SK-N-SH treated with all-trans-retinoic acid at 6 μM for 48 hours (cell line): ENCODE data around the gene SLC35B2.

Experiments
- ATAC-seq: fragments of 200-7000 bp; cut with Tn5 transposase; 3 replicates; pipeline ENCODE4 v1.9.1; 2020; ENCODE audit warnings: mild to moderate bottlenecking, moderate library complexity
- ARNTL ChIP-seq: fragments of 450-650 bp; formaldehyde crosslinking; IDR thresholded peaks from 2 replicates; pipeline ENCODE4 v1.5.0; 2020; ENCODE audit warnings: low read depth, mild to moderate bottlenecking, moderate library complexity, borderline replicate concordance
- BACH2 ChIP-seq: fragments of 250-450 bp; sonication (Bioruptor Pico); IDR thresholded peaks from 2 replicates; pipeline ENCODE4 v1.9.0; 2021; ENCODE audit warnings: mild to moderate bottlenecking, borderline replicate concordance
- CSDC2 ChIP-seq: fragments of 250-450 bp; sonication (Bioruptor Pico); IDR thresholded peaks from 2 replicates; pipeline ENCODE4 v1.5.0; 2020; ENCODE audit warnings: mild to moderate bottlenecking, moderate library complexity
- CSRNP3 ChIP-seq: fragments of 250-450 bp; sonication (Bioruptor Pico); IDR thresholded peaks from 2 replicates; pipeline ENCODE4 v1.5.1; 2021; ENCODE audit warnings: mild to moderate bottlenecking, moderate library complexity
- ESRRG ChIP-seq: fragments of 250-450 bp; sonication (Bioruptor Pico); IDR thresholded peaks from 2 replicates; pipeline ENCODE4 v1.6.1; 2021; ENCODE audit warnings: mild to moderate bottlenecking
- GLIS3 ChIP-seq: fragments of 250-450 bp; sonication (Bioruptor Pico); IDR thresholded peaks from 2 replicates; pipeline ENCODE4 v1.5.0; 2020; ENCODE audit warnings: mild to moderate bottlenecking, moderate library complexity
- ISL1 ChIP-seq: fragments of 250-450 bp; sonication (Bioruptor Pico); IDR thresholded peaks from 2 replicates; pipeline ENCODE4 v2.1.2; 2022; ENCODE audit warnings: mild to moderate bottlenecking, moderate library complexity
- OSR1 ChIP-seq: fragments of 250-450 bp; sonication (Bioruptor Pico); IDR thresholded peaks from 2 replicates; pipeline ENCODE4 v1.8.0; 2022; ENCODE audit warnings: moderate library complexity, mild to moderate bottlenecking, inconsistent platforms
- PATZ1 ChIP-seq: fragments of 250-450 bp; sonication (Bioruptor Pico); IDR thresholded peaks from 2 replicates; pipeline ENCODE4 v1.8.0; 2020; ENCODE audit warnings: mild to moderate bottlenecking, moderate library complexity, borderline replicate concordance
- POU6F1 ChIP-seq: fragments of 250-450 bp; sonication (Bioruptor Pico); IDR thresholded peaks from 2 replicates; pipeline ENCODE4 v1.8.0; 2021; ENCODE audit warnings: low read depth, mild to moderate bottlenecking, moderate library complexity, borderline replicate concordance
- RARB ChIP-seq: fragments of 250-450 bp; sonication (Bioruptor Pico); IDR thresholded peaks from 2 replicates; pipeline ENCODE4 v1.8.0; 2021; ENCODE audit warnings: mild to moderate bottlenecking, moderate library complexity
- SNAI2 ChIP-seq: fragments of 250-450 bp; sonication (Bioruptor Pico); IDR thresholded peaks from 2 replicates; pipeline ENCODE4 v1.5.0; 2020; ENCODE audit warnings: mild to moderate bottlenecking, moderate library complexity
- TCF4 ChIP-seq: fragments of 250-450 bp; sonication (Bioruptor Pico); IDR thresholded peaks from 2 replicates; pipeline ENCODE4 v1.8.0; 2021; ENCODE audit warnings: mild to moderate bottlenecking, moderate library complexity, borderline replicate concordance
- ZC3H10 ChIP-seq: fragments of 250-450 bp; sonication (Bioruptor Pico); IDR thresholded peaks from 2 replicates; pipeline ENCODE4 v1.5.1; 2021; ENCODE audit warnings: mild to moderate bottlenecking, moderate library complexity
- ZFP3 ChIP-seq: fragments of 250-450 bp; sonication (Bioruptor Pico); IDR thresholded peaks from 2 replicates; pipeline ENCODE4 v1.5.0; 2020; ENCODE audit warnings: mild to moderate bottlenecking, moderate library complexity
- ZFP30 ChIP-seq: fragments of 450-650 bp; formaldehyde crosslinking; IDR thresholded peaks from 2 replicates; pipeline ENCODE4 v1.5.0; 2022; ENCODE audit warnings: mild to moderate bottlenecking, moderate library complexity
- ZNF565 ChIP-seq: fragments of 450-650 bp; formaldehyde crosslinking; conservative IDR thresholded peaks from 2 replicates; pipeline ENCODE4 v1.5.0; 2020; ENCODE audit warnings: low read depth, mild to moderate bottlenecking, moderate library complexity
- ZNF70 ChIP-seq: fragments of 450-650 bp; formaldehyde crosslinking; IDR thresholded peaks from 2 replicates; pipeline ENCODE4 v1.5.0; 2020; ENCODE audit warnings: mild to moderate bottlenecking, moderate library complexity
- ZNF8 ChIP-seq: fragments of 450-650 bp; formaldehyde crosslinking; IDR thresholded peaks from 2 replicates; pipeline ENCODE4 v1.5.0; 2020; ENCODE audit warnings: mild to moderate bottlenecking, moderate library complexity
- TF ChIP-seq, protein P1 (sequence below): fragments of 250-450 bp; sonication (Bioruptor Pico); IDR thresholded peaks from 2 replicates; pipeline ENCODE4 v1.5.1; 2020; ENCODE audit warnings: low read depth, mild to moderate bottlenecking, moderate library complexity
- TF ChIP-seq, protein P2 (sequence below): fragments of 250-450 bp; sonication (Bioruptor Pico); IDR thresholded peaks from 2 replicates; pipeline ENCODE4 v1.5.0; 2020; ENCODE audit warnings: mild to moderate bottlenecking, moderate library complexity

SLC35B2 gene

GRCh38 chr6:44214307-44214706 is 43.0 kb downstream of the SLC35B2 start:
- no peak for ATAC-seq
- no peak for TF ChIP-seq BACH2 (CRISPR knock-in tag)
- no peak for TF ChIP-seq CSRNP3 (CRISPR knock-in tag)
- TF ChIP-seq ZFP3 (CRISPR knock-in tag) = no peak
- no peak for TF ChIP-seq RARB
- no peak for TF ChIP-seq ZC3H10
- TF ChIP-seq ZFP30 = no peak
- no peak for TF ChIP-seq POU6F1 (CRISPR knock-in tag)

GRCh38 chr6:44211284-44211683 is 46.0 kb downstream of the SLC35B2 start:
- ATAC-seq = no peak
- TF ChIP-seq POU6F1 (CRISPR knock-in tag) (no peak), ZFP30 (no peak), BACH2 (CRISPR knock-in tag) (no peak), ZNF565 (no peak), ISL1 (CRISPR knock-in tag) (no peak), ESRRG (CRISPR knock-in tag) (no peak), ZNF70 (no peak), OSR1 (CRISPR knock-in tag) (no peak), CSDC2 (CRISPR knock-in tag) (no peak), RARB (no peak), ZC3H10 (no peak), GLIS3 (CRISPR knock-in tag) (no peak), TCF4 (CRISPR knock-in tag) (no peak), ARNTL (CRISPR knock-in tag) (no peak), ZNF8 (CRISPR knock-in tag) (no peak), PATZ1 (no peak)
- TF ChIP-seq, protein P1, sequence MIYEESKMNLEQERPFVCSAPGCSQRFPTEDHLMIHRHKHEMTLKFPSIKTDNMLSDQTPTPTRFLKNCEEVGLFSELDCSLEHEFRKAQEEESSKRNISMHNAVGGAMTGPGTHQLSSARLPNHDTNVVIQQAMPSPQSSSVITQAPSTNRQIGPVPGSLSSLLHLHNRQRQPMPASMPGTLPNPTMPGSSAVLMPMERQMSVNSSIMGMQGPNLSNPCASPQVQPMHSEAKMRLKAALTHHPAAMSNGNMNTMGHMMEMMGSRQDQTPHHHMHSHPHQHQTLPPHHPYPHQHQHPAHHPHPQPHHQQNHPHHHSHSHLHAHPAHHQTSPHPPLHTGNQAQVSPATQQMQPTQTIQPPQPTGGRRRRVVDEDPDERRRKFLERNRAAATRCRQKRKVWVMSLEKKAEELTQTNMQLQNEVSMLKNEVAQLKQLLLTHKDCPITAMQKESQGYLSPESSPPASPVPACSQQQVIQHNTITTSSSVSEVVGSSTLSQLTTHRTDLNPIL (CRISPR knock-in tag) = no peak
- TF ChIP-seq, protein P2, sequence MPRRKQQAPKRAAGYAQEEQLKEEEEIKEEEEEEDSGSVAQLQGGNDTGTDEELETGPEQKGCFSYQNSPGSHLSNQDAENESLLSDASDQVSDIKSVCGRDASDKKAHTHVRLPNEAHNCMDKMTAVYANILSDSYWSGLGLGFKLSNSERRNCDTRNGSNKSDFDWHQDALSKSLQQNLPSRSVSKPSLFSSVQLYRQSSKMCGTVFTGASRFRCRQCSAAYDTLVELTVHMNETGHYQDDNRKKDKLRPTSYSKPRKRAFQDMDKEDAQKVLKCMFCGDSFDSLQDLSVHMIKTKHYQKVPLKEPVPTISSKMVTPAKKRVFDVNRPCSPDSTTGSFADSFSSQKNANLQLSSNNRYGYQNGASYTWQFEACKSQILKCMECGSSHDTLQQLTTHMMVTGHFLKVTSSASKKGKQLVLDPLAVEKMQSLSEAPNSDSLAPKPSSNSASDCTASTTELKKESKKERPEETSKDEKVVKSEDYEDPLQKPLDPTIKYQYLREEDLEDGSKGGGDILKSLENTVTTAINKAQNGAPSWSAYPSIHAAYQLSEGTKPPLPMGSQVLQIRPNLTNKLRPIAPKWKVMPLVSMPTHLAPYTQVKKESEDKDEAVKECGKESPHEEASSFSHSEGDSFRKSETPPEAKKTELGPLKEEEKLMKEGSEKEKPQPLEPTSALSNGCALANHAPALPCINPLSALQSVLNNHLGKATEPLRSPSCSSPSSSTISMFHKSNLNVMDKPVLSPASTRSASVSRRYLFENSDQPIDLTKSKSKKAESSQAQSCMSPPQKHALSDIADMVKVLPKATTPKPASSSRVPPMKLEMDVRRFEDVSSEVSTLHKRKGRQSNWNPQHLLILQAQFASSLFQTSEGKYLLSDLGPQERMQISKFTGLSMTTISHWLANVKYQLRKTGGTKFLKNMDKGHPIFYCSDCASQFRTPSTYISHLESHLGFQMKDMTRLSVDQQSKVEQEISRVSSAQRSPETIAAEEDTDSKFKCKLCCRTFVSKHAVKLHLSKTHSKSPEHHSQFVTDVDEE (CRISPR knock-in tag) = no peak

DNA sequence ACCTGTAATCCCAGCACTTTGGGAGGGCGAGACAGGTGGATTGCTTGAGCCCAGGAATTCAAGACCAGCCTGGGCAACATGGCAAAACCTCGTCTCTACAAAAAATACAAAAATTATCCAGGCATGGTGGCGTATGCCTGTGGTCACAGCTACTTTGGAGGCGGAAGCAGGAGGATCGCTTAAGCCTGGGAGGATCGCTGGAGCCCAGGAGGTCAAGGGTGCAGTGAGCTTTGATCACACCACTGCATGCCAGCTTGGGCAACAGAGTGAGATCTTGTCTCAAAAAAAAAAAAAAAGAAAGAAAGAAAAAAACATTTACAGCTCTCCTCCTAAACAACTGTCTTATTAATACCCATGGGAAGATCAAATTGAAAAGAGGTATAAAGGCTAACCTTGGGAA is 49.4 kb downstream of the SLC35B2 start:
- no peak for ATAC-seq
- TF ChIP-seq POU6F1 (CRISPR knock-in tag) (no peak), ZNF8 (CRISPR knock-in tag) (no peak), ZNF565 (no peak), RARB (no peak), ZC3H10 (no peak), ZFP3 (CRISPR knock-in tag) (no peak), ZNF70 (no peak), TCF4 (CRISPR knock-in tag) (no peak), ARNTL (CRISPR knock-in tag) (no peak), SNAI2 (CRISPR knock-in tag) (no peak), GLIS3 (CRISPR knock-in tag) (no peak)
